Spleen (tissue), 7 donors: ENCODE results near the gene DNAJC7.

Source experiments
- POLR2A ChIP-seq, 3 donors: fragments of 450-650 bp; IDR thresholded peaks; one replicate each; pipeline ENCODE4 v1.5.1; 2017; ENCODE audit warnings: antibody characterized with exemption in 3 of 3, mild to moderate bottlenecking in 1 of 3
- POLR2AphosphoS5 ChIP-seq, 3 donors: sonication (generic); formaldehyde crosslinking; IDR thresholded peaks; one replicate each; pipeline ENCODE4 v1.5.1; 2017; ENCODE audit warnings: antibody characterized with exemption in 3 of 3
- TF ChIP-seq, protein P1 (sequence below), 11 experiments: fragments of 200-600 bp in 7 of 11; fragments of 450-650 bp in 4 of 11; sonication (generic) in 4 of 11; IDR thresholded peaks in 8 of 11; conservative IDR thresholded peaks in 3 of 11; 1 replicate in 7 of 11; 2 replicates in 4 of 11; pipeline versions ENCODE4 v1.4.0 to v1.8.0; 2016 to 2021; ENCODE audit warnings: antibody characterized with exemption in 11 of 11, inconsistent platforms in 4 of 11, mild to moderate bottlenecking in 1 of 11
- donor health status: DM: no; HTN: no; CAD: no; lungs with moderate emphysema.
- donor health status: DM: no; HTN: no; CAD: no.
- donor health status: DM: no; HTN: no; CAD: no.

GRCh38 chr17:42053731-42054500 is 36.7 kb upstream of the DNAJC7 start:
- TF ChIP-seq POLR2AphosphoS5 (IDR thresholded peaks at IDR 0.05), result no peak
- TF ChIP-seq, protein P1, sequence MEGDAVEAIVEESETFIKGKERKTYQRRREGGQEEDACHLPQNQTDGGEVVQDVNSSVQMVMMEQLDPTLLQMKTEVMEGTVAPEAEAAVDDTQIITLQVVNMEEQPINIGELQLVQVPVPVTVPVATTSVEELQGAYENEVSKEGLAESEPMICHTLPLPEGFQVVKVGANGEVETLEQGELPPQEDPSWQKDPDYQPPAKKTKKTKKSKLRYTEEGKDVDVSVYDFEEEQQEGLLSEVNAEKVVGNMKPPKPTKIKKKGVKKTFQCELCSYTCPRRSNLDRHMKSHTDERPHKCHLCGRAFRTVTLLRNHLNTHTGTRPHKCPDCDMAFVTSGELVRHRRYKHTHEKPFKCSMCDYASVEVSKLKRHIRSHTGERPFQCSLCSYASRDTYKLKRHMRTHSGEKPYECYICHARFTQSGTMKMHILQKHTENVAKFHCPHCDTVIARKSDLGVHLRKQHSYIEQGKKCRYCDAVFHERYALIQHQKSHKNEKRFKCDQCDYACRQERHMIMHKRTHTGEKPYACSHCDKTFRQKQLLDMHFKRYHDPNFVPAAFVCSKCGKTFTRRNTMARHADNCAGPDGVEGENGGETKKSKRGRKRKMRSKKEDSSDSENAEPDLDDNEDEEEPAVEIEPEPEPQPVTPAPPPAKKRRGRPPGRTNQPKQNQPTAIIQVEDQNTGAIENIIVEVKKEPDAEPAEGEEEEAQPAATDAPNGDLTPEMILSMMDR (IDR thresholded peaks at IDR 0.05 in 8 of 11, conservative IDR thresholded peaks at IDR 0.05 in 3 of 11), result no peak
- no peak for TF ChIP-seq POLR2A (IDR thresholded peaks at IDR 0.05)
